Activated CD8-positive, alpha-beta memory T cell treated with anti-CD3 and anti-CD28 coated beads, Interleukin-2, amount 10 ng/mL, durations not matched to agents 7 days and 5 days (primary cell): ENCODE measurements around the gene UBAC1. TPM values are rescaled to one million over a fixed set of nuclear protein-coding genes. Genes with fewer than 3 reads are reported as not detected.

Source experiments
- ATAC-seq: fragments of 150-1000 bp; cut with Tn5 transposase; one replicate; pipeline ENCODE4 v1.10.0; 2021; ENCODE audit warnings: moderate library complexity
- CTCF ChIA-PET: fragments of 350-600 bp; sonication (Branson Sonifier 250); formaldehyde crosslinking; loops from one replicate; lab custom pipeline; 2021; ENCODE audit warnings: antibody characterized with exemption; lab: Charles Lee
- DNase-seq: peaks from one replicate; pipeline ENCODE4 v3.0.0-alpha.2; 2020
- H3K27ac Mint-ChIP-seq: one replicate; pipeline ENCODE4 v1.8.0; 2021; ENCODE audit warnings: mild to moderate bottlenecking, mixed read lengths
- H3K27me3 Mint-ChIP-seq: one replicate; pipeline ENCODE4 v1.8.0; 2021; ENCODE audit warnings: mixed read lengths
- H3K36me3 Mint-ChIP-seq: one replicate; pipeline ENCODE4 v1.8.0; 2021; ENCODE audit warnings: mild to moderate bottlenecking, mixed read lengths
- H3K4me1 Mint-ChIP-seq: one replicate; pipeline ENCODE4 v1.8.0; 2021; ENCODE audit warnings: mixed read lengths
- H3K4me3 Mint-ChIP-seq: one replicate; pipeline ENCODE4 v1.8.0; 2021; ENCODE audit warnings: mild to moderate bottlenecking, moderate library complexity, mixed read lengths
- H3K9me3 Mint-ChIP-seq: one replicate; pipeline ENCODE4 v1.8.0; 2022; ENCODE audit warnings: low read depth, mixed read lengths
- total RNA-seq, 2 experiments: library from RNA; stranded (reverse); gene quantifications; one replicate each; pipeline ENCODE4 v1.2.3, GENCODE V29; 2021

Gene UBAC1
- 10 to 100 TPM; 32.6 to 36.5 TPM for total RNA-seq

DNA sequence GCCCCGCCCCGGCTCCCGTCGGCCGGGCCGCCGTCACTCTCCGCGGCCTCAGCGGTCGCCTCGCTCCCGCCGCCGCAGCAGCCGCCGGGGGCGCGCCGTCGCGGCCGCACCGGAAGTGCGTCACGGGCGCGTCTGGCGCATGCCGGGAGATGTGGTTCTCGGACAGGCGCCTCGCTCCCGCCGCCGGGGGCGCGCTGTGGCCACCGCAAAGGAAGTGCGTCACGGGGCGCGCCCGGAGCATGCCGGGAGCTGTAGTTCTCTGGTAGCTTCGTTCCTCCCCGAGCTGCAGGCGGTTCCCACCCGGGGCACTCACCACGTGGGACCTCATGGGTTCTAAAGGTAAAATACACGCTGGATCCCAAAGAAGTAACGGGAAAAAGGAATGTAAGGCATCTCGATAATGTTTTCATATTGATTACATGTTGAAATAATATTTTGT, at the start of gene UBAC1:
Gene UBAC1 (minus strand): TSS at position 97 of the 439 bp plus-strand sequence. CDS start 211 bp downstream, outside the sequence.
- Mint-ChIP-seq H3K4me1 (peaks cover 22% of the 10 kb centered on the region), H3K9me3 (no peaks in the 10 kb centered on the region), H3K27ac (peak within 1 kb of the TSS; percentile 75), H3K4me3 (peak within 1 kb of the TSS; percentile 81), H3K36me3 (peaks cover 2% of the 10 kb centered on the region), H3K27me3 (no peaks in the 10 kb centered on the region)
- DNase-seq (peak; percentile 95), ATAC-seq (peak; percentile 92)
- CTCF ChIA-PET: interaction anchor here (0.9 to 1.5 kb wide), 6 partner anchors 22 to 161 kb away, joined by 3 to 5 read pairs (median 4); no protein-coding TSS in a partner anchor

- H3K36me3 Mint-ChIP-seq: no peaks in the 10 kb centered on the region
- H3K9me3 Mint-ChIP-seq: no peaks in the 10 kb centered on the region
- H3K4me3 Mint-ChIP-seq: no peak overlapping the region
- no peaks in the 10 kb centered on the region for H3K4me1 Mint-ChIP-seq
- no peak for ATAC-seq
- no peaks in the 10 kb centered on the region for H3K27me3 Mint-ChIP-seq
- no peak overlapping the region for H3K27ac Mint-ChIP-seq
- CTCF ChIA-PET: no interaction called here
- no peak for DNase-seq
Observed at GRCh38 chr9:136010615-136011361, 49.6 kb upstream of the UBAC1 start.

GRCh38 chr9:136010176-136010575, 49.0 kb upstream of the UBAC1 start:
- H3K27me3 Mint-ChIP-seq: no peaks in the 10 kb centered on the region
- DNase-seq: no peak
- no peaks in the 10 kb centered on the region for H3K9me3 Mint-ChIP-seq
- H3K4me1 Mint-ChIP-seq: no peaks in the 10 kb centered on the region
- no peak overlapping the region for H3K27ac Mint-ChIP-seq
- CTCF ChIA-PET: no interaction called here
- ATAC-seq: no peak
- no peaks in the 10 kb centered on the region for H3K36me3 Mint-ChIP-seq
- no peak overlapping the region for H3K4me3 Mint-ChIP-seq

DNA sequence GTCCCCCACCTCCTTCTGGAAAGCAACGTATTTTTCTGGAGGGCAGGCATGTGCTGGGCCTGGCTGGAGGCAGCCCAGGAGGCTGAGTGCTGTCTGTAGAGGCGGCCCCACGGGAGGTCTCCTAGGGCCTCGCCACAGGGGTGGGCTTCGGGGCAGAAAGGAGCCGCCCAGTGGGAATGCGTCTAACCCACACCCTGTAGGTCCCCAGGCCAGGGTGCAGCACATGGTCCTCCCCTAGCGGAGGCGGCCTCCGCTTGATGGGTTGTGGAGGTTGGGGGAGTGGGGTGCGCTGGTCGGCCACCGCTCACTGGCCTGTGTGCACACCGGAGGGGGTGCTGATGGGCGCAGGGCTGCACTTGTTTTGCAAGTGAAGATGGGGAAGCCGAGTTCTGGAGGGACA, 48.3 kb upstream of the UBAC1 start:
- no peaks in the 10 kb centered on the region for H3K36me3 Mint-ChIP-seq
- no peak overlapping the region for H3K4me3 Mint-ChIP-seq
- ATAC-seq (no peak), DNase-seq (no peak)
- no peaks in the 10 kb centered on the region for H3K4me1 Mint-ChIP-seq
- no peaks in the 10 kb centered on the region for H3K27me3 Mint-ChIP-seq
- H3K9me3 Mint-ChIP-seq: no peaks in the 10 kb centered on the region
- no peak overlapping the region for H3K27ac Mint-ChIP-seq
- CTCF ChIA-PET: no interaction called here

- no peak overlapping the region for H3K4me3 Mint-ChIP-seq
- no peak overlapping the region for H3K27ac Mint-ChIP-seq
- H3K4me1 Mint-ChIP-seq: no peaks in the 10 kb centered on the region
- no peak for ATAC-seq
- no peaks in the 10 kb centered on the region for H3K27me3 Mint-ChIP-seq
- CTCF ChIA-PET: no interaction called here
- H3K9me3 Mint-ChIP-seq: no peaks in the 10 kb centered on the region
- DNase-seq: no peak
- no peaks in the 10 kb centered on the region for H3K36me3 Mint-ChIP-seq
Observed at GRCh38 chr9:136008693-136008997, 47.5 kb upstream of the UBAC1 start.

DNA sequence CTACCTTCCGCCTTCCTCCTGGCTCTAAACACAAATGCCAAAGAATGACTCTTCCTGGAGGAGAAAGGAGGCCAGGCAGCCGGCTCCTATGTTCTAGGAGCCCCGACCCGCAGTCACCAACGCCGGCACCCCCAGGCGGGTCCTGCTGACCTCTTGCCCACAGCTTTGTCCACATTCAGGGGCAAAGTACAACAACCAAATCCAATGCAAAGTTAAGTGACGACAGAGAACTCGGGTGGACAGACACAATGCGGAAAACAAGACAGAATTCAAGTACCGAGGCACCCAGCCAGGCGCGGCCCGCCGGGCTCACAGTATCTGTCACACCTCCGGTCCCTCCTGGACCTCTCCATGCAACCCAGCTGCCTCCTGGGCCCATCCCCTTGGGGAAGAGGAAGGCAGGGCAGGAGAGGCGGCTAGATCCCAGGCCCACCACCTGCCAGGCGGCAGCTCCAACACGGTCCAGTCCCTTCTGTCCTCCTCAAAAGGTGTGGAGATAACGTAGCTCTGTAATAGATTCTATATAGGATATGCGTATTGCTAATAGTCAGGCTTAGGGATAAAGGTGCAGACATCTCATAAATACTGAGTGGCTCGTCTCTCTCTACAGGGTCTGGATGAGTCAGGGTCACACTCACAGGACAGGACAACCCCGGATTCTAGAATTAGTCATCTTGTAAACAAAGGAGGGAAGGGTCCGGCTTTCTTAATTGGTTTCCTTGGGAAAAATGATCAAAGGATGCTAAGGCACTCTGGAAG, 46.9 kb upstream of the UBAC1 start:
- Mint-ChIP-seq H3K27ac (no peak overlapping the region), H3K36me3 (no peaks in the 10 kb centered on the region), H3K4me3 (no peak overlapping the region)

DNA sequence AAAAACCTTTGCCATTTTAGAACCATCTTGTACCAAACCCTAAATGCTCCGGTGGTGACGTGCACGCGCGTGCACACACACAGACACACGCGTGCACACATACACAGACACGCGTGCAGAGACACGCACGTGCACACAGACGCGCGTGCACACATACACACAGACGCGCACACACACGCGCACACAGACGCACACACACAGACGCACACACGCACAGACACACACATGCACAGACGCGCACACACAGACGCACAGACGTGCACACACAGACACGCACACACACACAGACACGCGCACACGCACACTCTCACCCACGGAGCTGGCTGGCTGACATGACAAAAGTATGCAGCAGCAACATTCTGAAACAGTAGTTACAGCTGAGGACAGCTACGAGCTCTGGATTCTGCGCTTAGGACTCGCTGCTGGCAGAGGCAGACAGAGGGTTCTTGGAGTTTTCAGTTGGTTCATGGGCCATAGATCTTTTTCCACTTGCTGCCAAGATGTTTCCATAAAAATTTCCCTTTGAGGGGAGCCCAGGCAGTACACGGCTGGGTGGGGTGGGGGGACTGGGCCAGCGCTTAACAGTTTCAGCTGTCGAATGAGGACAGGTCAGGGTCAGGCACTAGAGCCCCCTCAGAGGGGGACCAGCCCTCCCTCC, 46.2 kb upstream of the UBAC1 start:
- ATAC-seq (no peak), DNase-seq (no peak)
- Mint-ChIP-seq H3K27me3 (no peaks in the 10 kb centered on the region), H3K4me3 (no peak overlapping the region), H3K27ac (no peak overlapping the region), H3K9me3 (no peaks in the 10 kb centered on the region), H3K4me1 (no peaks in the 10 kb centered on the region), H3K36me3 (no peaks in the 10 kb centered on the region)
- CTCF ChIA-PET: no interaction called here

More for the DNA sequence above, 46.9 kb upstream of the UBAC1 start:
- no peak for ATAC-seq
- CTCF ChIA-PET: no interaction called here
- H3K27me3 Mint-ChIP-seq: no peaks in the 10 kb centered on the region
- no peaks in the 10 kb centered on the region for H3K4me1 Mint-ChIP-seq
- no peaks in the 10 kb centered on the region for H3K9me3 Mint-ChIP-seq
- no peak for DNase-seq

DNA sequence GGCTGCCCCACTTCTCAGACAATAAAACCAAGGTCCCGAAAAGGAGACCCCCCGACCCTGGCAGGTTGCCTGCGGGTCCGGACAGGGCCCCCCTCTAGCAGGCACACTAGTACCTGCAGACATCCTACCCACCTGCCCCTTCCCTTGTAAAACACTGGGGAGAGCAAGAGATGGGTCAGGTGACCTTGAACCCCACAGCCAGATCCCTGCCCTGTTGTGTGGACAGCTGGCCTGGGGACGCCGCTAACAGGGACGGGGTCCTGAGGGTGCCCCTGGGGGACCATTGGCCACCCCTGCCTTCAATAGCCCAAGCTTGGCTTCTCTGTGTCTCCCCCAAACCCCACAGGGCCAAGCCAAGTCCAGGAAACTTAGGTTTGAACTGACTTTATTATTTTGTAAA, 45.0 kb upstream of the UBAC1 start:
- Mint-ChIP-seq H3K9me3 (no peaks in the 10 kb centered on the region), H3K27ac (no peak overlapping the region), H3K4me1 (no peaks in the 10 kb centered on the region), H3K27me3 (no peaks in the 10 kb centered on the region), H3K36me3 (no peaks in the 10 kb centered on the region), H3K4me3 (no peak overlapping the region)
- ATAC-seq (no peak), DNase-seq (no peak)
- CTCF ChIA-PET: no interaction called here

GRCh38 chr9:136004712-136005111, 43.5 kb upstream of the UBAC1 start:
- no peaks in the 10 kb centered on the region for H3K27me3 Mint-ChIP-seq
- H3K9me3 Mint-ChIP-seq: no peaks in the 10 kb centered on the region
- no peaks in the 10 kb centered on the region for H3K36me3 Mint-ChIP-seq
- no peak for DNase-seq
- no peak for ATAC-seq
- CTCF ChIA-PET: no interaction called here
- no peak overlapping the region for H3K4me3 Mint-ChIP-seq
- H3K4me1 Mint-ChIP-seq: no peaks in the 10 kb centered on the region
- no peak overlapping the region for H3K27ac Mint-ChIP-seq

DNA sequence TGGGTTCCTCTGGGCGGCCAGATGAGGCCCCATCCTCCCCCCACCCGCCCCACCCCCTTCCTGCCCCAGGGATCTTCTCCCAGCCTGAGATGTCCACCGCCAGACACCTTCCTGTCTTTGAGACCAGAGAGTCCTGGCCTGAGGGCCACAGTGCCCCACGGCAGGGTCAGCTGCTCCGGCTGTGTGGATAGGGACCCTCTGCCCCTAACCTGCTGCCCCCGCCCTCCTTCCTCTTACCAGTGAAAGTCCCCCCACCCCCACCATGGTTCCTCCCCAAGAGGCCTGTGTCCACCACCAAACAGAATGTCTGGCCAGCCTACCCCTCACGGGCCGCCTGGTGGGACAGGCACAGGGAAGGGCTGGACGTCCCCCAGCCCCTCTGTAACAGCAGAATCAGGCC, 43.0 kb upstream of the UBAC1 start:
- DNase-seq: no peak
- no peaks in the 10 kb centered on the region for H3K4me1 Mint-ChIP-seq
- no peak overlapping the region for H3K27ac Mint-ChIP-seq
- no peaks in the 10 kb centered on the region for H3K27me3 Mint-ChIP-seq
- no peak overlapping the region for H3K4me3 Mint-ChIP-seq
- CTCF ChIA-PET: no interaction called here
- no peak for ATAC-seq
- H3K9me3 Mint-ChIP-seq: no peaks in the 10 kb centered on the region
- H3K36me3 Mint-ChIP-seq: no peaks in the 10 kb centered on the region

DNA sequence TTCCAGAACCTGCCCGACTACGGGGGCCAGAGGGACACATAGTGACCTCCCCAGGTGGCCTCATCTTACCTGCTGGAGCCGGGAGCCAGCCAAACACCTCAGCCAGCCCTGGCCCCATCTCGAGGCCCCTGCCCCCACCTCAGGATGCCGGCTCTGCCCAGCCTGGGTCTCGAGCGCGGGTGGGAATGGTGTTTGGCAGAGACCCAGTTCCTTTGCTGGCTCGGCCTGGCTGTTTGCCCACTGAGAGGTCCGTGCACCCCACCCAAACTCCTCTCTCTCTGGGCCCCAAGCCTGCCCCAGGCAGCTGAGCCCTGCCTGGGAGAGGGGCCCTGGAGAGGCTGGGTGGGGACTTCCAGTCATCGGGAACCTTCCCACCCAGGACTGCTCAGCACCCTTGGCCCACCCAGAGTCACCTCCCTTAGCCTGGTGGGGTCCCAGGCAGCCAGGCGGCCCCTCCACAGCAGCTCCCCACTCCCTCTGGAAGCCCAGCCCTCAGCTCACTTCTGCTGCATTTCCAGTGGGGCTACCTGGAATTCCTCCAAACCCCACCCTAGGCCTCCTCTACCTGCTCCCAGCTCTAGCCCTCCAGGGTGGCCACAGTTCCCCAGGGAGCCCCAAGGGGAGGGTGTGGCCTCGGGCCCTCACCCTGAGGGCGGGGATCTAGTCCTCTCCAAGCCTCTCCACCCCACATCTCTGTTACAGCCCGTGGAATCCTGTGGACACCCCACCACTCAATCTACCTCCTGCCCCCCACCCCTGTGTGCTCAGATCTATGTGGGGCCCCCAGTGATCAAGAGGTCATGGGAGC, 42.4 kb upstream of the UBAC1 start:
- DNase-seq: no peak
- no peak for ATAC-seq
- H3K4me1 Mint-ChIP-seq: no peaks in the 10 kb centered on the region
- CTCF ChIA-PET: no interaction called here
- H3K9me3 Mint-ChIP-seq: no peaks in the 10 kb centered on the region
- H3K36me3 Mint-ChIP-seq: no peaks in the 10 kb centered on the region
- no peaks in the 10 kb centered on the region for H3K27me3 Mint-ChIP-seq
- no peak overlapping the region for H3K4me3 Mint-ChIP-seq
- no peak overlapping the region for H3K27ac Mint-ChIP-seq

DNA sequence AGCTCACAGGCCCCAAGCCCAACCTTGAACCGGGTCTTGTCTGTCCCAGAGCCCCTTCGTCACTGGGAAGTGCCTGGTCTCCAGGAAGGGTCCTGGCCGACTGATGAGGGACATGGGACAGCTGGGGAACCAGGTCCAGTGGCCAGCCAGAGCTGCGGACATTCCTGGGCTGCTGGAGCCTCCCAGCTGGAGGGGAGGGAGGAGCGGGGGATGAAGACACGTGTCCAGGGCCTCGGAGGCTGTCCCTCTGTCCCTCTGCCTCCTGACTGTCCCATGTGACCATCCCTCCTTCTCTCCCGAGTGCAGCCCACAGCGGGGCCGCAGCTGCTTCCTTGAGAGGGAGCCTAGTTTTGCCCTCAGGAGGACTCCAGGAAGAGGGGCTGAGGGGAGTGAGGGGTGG, 41.7 kb upstream of the UBAC1 start:
- Mint-ChIP-seq H3K4me1 (no peaks in the 10 kb centered on the region), H3K9me3 (no peaks in the 10 kb centered on the region), H3K27me3 (no peaks in the 10 kb centered on the region), H3K27ac (no peak overlapping the region), H3K36me3 (no peaks in the 10 kb centered on the region), H3K4me3 (no peak overlapping the region)
- DNase-seq (no peak), ATAC-seq (no peak)
- CTCF ChIA-PET: no interaction called here

GRCh38 chr9:136002215-136002614, 41.0 kb upstream of the UBAC1 start:
- Mint-ChIP-seq H3K4me3 (no peak overlapping the region), H3K9me3 (no peaks in the 10 kb centered on the region), H3K27me3 (no peaks in the 10 kb centered on the region), H3K27ac (no peak overlapping the region), H3K4me1 (no peaks in the 10 kb centered on the region), H3K36me3 (no peaks in the 10 kb centered on the region)
- no peak for ATAC-seq
- CTCF ChIA-PET: no interaction called here
- no peak for DNase-seq
